MV-4-11 (cell line): ENCODE measurements around the gene SLC2A9.

Experiments
- DNase-seq: peaks from one replicate; lab custom pipeline; 2025; lab: John Stamatoyannopoulos, UW

The SLC2A9 gene

GRCh38 chr4:9962611-9963314, 58.5 kb downstream of the SLC2A9 start:
- no peak for DNase-seq

GRCh38 chr4:9954468-9954867, 66.8 kb downstream of the SLC2A9 start:
- no peak for DNase-seq

GRCh38 chr4:9953089-9953488, 68.2 kb downstream of the SLC2A9 start:
- DNase-seq, result no peak

- peak; percentile 43 for DNase-seq
These were observed 68.8 kb downstream of the SLC2A9 start for GRCh38 chr4:9952415-9952950.

GRCh38 chr4:9949573-9949972, 71.7 kb downstream of the SLC2A9 start:
- DNase-seq, result no peak

- no peak for DNase-seq
These were observed 73.9 kb downstream of the SLC2A9 start for GRCh38 chr4:9947168-9948062.

GRCh38 chr4:9946170-9946569, 75.1 kb downstream of the SLC2A9 start:
- no peak for DNase-seq

- DNase-seq, result no peak
These were observed 76.6 kb downstream of the SLC2A9 start for GRCh38 chr4:9944431-9945425.

- DNase-seq, result no peak
These were observed 77.5 kb downstream of the SLC2A9 start for GRCh38 chr4:9943761-9944160.

GRCh38 chr4:9942921-9943600, 78.2 kb downstream of the SLC2A9 start:
- DNase-seq, result no peak

GRCh38 chr4:9942139-9942538, 79.2 kb downstream of the SLC2A9 start:
- no peak for DNase-seq

GRCh38 chr4:9940041-9940440, 81.3 kb downstream of the SLC2A9 start:
- no peak for DNase-seq

- DNase-seq, result no peak
These were observed 82.4 kb downstream of the SLC2A9 start for GRCh38 chr4:9938933-9939332.

- no peak for DNase-seq
These were observed 84.2 kb downstream of the SLC2A9 start for GRCh38 chr4:9937078-9937477.

GRCh38 chr4:9936129-9936644, 85.1 kb downstream of the SLC2A9 start:
- no peak for DNase-seq

- DNase-seq, result no peak
These were observed 87.3 kb downstream of the SLC2A9 start for GRCh38 chr4:9933956-9934355.

- DNase-seq, result no peak
These were observed 88.1 kb downstream of the SLC2A9 start for GRCh38 chr4:9933184-9933583.

- no peak for DNase-seq
These were observed 88.5 kb downstream of the SLC2A9 start for GRCh38 chr4:9932771-9933170.

GRCh38 chr4:9931146-9931545, 90.2 kb downstream of the SLC2A9 start:
- no peak for DNase-seq

- DNase-seq, result no peak
These were observed 92.2 kb downstream of the SLC2A9 start for GRCh38 chr4:9929111-9929510.
